ENCODE results near the gene QRFP.
A peak's percentile ranks its signal among the peaks of the same experiment; 100 is the strongest.

QRFP gene

DNA sequence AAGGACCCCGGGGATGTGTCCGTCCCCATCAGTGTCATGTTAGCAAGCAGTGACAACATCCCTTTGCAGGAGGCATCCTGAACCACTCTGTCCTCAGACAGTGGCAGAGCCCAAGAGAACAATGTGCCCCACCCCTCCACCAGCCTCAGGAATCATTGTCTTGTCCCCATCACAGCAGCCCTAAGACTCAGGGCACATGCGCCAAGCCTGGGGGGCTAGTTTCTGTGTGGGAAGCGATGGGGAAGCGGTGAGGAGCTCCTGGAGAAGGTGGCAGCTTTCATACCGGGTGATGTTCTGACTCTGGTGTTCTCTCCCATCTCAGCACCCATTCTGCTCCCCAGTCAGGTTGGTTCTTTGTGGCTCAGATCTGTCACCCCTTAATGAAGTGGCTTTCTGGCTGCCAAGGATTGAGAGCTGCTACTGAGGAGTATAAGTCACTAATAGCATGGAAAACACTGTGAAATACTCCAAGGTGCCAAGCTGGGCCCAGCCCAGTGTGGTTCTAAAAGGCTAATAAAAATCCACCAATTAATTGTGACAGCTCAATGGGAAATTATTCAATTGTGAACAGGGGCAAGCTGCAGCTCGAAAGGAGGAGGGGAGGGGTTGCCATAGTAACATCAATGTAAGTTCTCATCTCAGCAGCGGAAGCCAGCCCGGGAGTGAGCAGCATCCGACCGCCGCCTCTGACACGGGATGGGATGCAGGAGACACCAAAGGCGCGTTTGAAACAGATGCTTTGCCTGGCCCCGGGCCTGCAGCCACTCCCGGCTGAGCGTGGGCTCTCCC, 4.7 kb downstream of the QRFP start:
- H3K27ac ChIP-seq, result peak overlapping the region; percentile 91
- TF ChIP-seq, protein P1, sequence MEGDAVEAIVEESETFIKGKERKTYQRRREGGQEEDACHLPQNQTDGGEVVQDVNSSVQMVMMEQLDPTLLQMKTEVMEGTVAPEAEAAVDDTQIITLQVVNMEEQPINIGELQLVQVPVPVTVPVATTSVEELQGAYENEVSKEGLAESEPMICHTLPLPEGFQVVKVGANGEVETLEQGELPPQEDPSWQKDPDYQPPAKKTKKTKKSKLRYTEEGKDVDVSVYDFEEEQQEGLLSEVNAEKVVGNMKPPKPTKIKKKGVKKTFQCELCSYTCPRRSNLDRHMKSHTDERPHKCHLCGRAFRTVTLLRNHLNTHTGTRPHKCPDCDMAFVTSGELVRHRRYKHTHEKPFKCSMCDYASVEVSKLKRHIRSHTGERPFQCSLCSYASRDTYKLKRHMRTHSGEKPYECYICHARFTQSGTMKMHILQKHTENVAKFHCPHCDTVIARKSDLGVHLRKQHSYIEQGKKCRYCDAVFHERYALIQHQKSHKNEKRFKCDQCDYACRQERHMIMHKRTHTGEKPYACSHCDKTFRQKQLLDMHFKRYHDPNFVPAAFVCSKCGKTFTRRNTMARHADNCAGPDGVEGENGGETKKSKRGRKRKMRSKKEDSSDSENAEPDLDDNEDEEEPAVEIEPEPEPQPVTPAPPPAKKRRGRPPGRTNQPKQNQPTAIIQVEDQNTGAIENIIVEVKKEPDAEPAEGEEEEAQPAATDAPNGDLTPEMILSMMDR (conservative IDR thresholded peaks at IDR 0.05), result no peak

DNA sequence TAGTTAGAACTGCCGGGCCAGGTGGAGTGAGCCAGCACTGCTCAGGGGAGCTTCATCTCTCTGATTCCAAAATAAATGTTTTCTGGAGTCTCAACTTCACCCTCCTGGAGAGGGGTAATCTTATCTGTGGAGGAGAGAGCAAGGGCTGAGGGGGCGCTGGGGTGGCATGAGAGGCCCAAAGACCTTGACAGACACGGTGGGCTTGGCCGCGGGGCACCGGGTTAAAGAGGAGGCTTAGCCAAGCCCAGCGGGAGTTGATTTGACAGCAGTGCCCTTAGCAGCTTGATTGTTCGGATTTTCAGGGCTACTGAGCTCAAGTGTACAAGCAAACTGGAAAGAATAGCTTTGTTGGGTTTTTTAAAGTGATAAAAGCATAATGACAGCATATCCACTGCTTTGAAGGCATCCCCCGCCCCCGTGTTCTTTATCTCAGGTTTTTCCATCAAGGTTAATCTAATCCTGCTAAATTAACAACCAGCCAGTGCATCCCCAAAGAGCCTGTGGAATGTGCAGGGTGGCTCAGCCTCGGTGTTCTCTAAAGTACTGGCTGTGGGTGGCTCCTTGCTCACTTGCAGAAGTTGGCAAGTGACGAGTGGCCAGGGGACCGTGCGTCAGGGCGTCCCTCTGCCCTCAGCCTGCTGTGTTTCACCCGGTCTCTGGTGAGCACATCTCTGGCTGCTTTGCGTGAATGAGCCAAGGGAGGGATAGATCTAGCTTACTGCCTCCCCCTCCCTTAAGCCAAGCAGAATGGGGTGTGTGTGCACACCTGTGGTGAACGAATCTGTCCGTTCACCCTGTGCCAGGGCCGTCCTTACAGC, 5.5 kb downstream of the QRFP start:
- H3K27ac ChIP-seq, result no peak overlapping the region
- TF ChIP-seq, protein P1 (conservative IDR thresholded peaks at IDR 0.05), result no peak

DNA sequence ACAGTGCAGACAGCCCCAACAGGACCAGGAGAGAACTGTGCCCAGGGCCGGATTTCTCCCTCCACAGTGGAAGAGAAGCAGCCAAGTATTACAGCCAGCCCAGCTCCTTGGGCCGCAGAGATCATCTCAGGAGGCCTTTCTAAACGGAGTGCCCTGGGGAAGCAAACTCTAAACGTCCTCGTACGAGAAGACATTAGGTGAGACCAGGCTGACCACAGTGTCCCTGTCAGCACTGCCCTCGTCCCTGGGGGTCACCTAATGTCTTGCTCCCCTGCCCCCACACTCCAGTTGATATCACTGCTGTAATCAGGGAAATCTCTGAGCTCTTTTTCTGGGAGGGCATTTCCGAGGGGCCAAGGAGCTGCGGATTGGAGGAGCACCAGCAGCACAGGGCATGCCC, 6.5 kb downstream of the QRFP start:
- H3K27ac ChIP-seq, result no peak overlapping the region
- TF ChIP-seq, protein P1 (conservative IDR thresholded peaks at IDR 0.05), result no peak

DNA sequence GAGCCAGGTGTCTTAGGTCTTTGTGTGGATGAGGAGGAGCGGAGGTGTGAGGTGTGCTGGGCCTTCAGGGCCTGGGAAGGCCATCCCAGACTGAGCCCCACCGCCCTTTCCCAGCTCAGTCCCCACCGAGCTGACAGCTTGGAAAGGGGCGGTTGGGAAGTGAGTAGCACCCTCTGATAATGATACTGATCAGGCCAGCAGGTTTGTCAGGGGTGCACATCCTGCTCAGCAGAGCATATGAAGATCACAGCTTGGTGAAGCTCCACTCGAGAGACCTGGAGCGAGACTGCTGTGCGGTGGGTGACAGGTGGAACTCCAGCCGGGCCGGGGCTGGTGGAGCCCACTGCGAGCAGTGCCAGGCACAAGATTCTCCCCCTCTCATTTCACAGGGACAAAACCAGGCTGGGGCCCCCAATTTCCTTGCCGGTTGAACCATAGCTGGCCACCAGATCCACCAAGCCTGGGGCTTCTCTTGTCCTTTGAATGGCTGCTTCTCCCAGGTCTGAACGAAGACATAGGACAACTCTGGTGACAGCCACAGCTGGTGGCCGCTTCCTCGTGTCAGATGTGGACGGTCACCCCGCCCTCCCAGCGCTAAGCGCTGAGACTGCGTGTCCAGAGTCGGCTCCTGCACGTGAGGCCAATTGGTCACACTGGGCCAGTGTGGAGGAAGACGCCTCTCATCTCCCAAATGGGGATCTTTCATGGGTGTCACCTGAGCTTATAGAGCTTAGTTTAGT, 8.3 kb downstream of the QRFP start:
- H3K27ac ChIP-seq, result no peak overlapping the region
- TF ChIP-seq, protein P1 (conservative IDR thresholded peaks at IDR 0.05), result no peak

DNA sequence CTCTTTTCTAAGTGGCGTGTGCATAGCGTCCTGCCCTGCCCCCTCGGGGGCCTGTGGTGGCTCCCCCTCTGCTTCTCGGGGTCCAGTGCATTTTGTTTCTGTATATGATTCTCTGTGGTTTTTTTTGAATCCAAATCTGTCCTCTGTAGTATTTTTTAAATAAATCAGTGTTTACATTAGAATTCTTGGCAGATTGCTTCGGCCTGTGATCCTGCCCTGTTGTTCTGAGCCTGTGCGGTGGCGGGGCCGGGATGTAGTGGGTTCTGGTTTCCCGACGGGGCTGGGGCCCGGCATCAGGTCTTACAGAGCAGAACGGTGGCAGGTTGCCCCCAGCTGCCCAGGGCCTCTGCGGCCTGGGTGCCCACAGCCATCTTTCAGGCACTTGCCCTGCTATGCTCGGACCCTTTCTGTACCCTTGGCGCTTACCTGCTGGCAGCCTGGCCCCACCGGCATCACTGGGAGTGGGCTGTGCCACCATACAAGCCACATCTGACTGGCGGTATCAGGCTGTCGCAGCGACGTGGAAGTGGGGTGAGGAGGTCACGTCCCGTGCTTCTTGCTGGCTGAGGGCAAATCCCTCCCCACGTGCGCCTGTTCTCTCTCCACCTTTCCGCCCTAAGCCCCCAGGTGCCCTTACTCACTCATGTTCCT, 9.0 kb downstream of the QRFP start:
- TF ChIP-seq, protein P1 (conservative IDR thresholded peaks at IDR 0.05), result no peak
- no peak overlapping the region for H3K27ac ChIP-seq

DNA sequence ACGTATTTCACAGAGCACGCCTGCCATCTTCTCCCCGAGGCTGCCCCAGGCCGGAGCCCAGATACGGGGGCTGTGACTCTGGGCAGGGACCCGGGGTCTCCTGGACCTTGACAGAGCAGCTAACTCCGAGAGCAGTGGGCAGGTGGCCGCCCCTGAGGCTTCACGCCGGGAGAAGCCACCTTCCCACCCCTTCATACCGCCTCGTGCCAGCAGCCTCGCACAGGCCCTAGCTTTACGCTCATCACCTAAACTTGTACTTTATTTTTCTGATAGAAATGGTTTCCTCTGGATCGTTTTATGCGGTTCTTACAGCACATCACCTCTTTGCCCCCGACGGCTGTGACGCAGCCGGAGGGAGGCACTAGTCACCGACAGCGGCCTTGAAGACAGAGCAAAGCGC, 9.6 kb downstream of the QRFP start:
- TF ChIP-seq, protein P1 (conservative IDR thresholded peaks at IDR 0.05), result no peak
- H3K27ac ChIP-seq, result no peak overlapping the region
